Esophagus mucosa (tissue), 1 donor: Measurements from ENCODE around the gene AP2S1. TPM values are rescaled to one million over a fixed set of nuclear protein-coding genes. Genes with fewer than 3 reads are reported as not detected.
"Not testable (repeated sequence)": the region's sequence is repeated elsewhere in the genome, so short reads cannot be mapped to it uniquely, and the experiment has no call there.

Experiments
- ATAC-seq: fragments of 200-7000 bp; cut with Tn5 transposase; one replicate; pipeline ENCODE4 v1.9.1; 2020
- total RNA-seq: library from RNA; stranded (reverse); gene quantifications from one replicate; pipeline ENCODE4 v1.2.4, GENCODE V29; 2023
- donor health status: DM: yes; HTN: yes; CAD: no.

Gene AP2S1
- 206 TPM for total RNA-seq

- ATAC-seq: peak; percentile 92
These were observed at the start of gene AP2S1 for GRCh38 chr19:46850228-46851203. TSS of gene AP2S1 (minus strand) at chr19:46850846. CDS start at chr19:46850766, 80 bp downstream.

GRCh38 chr19:46900341-46900740 lies 49.7 kb upstream of the AP2S1 start:
- no peak for ATAC-seq

- ATAC-seq: peak; percentile 63
These were observed 48.1 kb upstream of the AP2S1 start for GRCh38 chr19:46898731-46899130.

- ATAC-seq: no peak
These were observed 45.6 kb upstream of the AP2S1 start for GRCh38 chr19:46896076-46896794.

- ATAC-seq: peak; percentile 7
These were observed 41.9 kb upstream of the AP2S1 start for GRCh38 chr19:46892252-46893179.

GRCh38 chr19:46890423-46891170 lies 40.0 kb upstream of the AP2S1 start:
- peak; percentile 76 for ATAC-seq

- ATAC-seq: no peak
These were observed 36.7 kb upstream of the AP2S1 start for GRCh38 chr19:46887240-46887782.

- no peak for ATAC-seq
These were observed 36.0 kb upstream of the AP2S1 start for GRCh38 chr19:46886546-46887239.

- ATAC-seq: no peak
These were observed 34.8 kb upstream of the AP2S1 start for GRCh38 chr19:46885411-46885810.

- not testable (repeated sequence) for ATAC-seq
These were observed 32.1 kb upstream of the AP2S1 start for GRCh38 chr19:46882751-46883150.

- ATAC-seq: no peak
These were observed 31.4 kb upstream of the AP2S1 start for GRCh38 chr19:46882034-46882433.

GRCh38 chr19:46881092-46881491 lies 30.4 kb upstream of the AP2S1 start:
- ATAC-seq: no peak

- ATAC-seq: no peak
These were observed 29.8 kb upstream of the AP2S1 start for GRCh38 chr19:46880431-46880830.

- ATAC-seq: no peak
These were observed 28.1 kb upstream of the AP2S1 start for GRCh38 chr19:46878613-46879375.

- ATAC-seq: no peak
These were observed 25.0 kb upstream of the AP2S1 start for GRCh38 chr19:46875657-46876056.

GRCh38 chr19:46875234-46875633 lies 24.6 kb upstream of the AP2S1 start:
- peak; percentile 62 for ATAC-seq

- no peak for ATAC-seq
These were observed 22.3 kb upstream of the AP2S1 start for GRCh38 chr19:46872967-46873366.

GRCh38 chr19:46871173-46871572 lies 20.5 kb upstream of the AP2S1 start:
- not testable (repeated sequence) for ATAC-seq

- ATAC-seq: peak; percentile 68
These were observed 17.6 kb upstream of the AP2S1 start for GRCh38 chr19:46868025-46868802.
